Calu3 (cell line): ENCODE results near the gene EVA1C. TPM values are rescaled to one million over a fixed set of nuclear protein-coding genes. Genes with fewer than 3 reads are reported as not detected.

ENCODE experiments used
- BruUV-seq: library from RNA; stranded (reverse); fragments of 400-500 nt; replicated peaks from 2 replicates; lab custom pipeline; 2021; lab: Mats Ljungman, UMichigan
- CTCF ChIA-PET: fragments of 300-600 bp; sonication (Branson Sonifier 250); formaldehyde crosslinking; loops from one replicate; lab custom pipeline; 2022; ENCODE audit warnings: antibody characterized with exemption; lab: Charles Lee
- DNase-seq: peaks from one replicate; pipeline ENCODE4 v3.0.0; 2022
- H3K27ac Mint-ChIP-seq: one replicate; pipeline ENCODE4 v1.8.0; 2022; ENCODE audit warnings: mixed read lengths; ENCODE audit not compliant: unreplicated experiment
- H3K27me3 Mint-ChIP-seq: one replicate; pipeline ENCODE4 v1.8.0; 2022; ENCODE audit warnings: mixed read lengths; ENCODE audit not compliant: unreplicated experiment
- H3K36me3 Mint-ChIP-seq: one replicate; pipeline ENCODE4 v1.8.0; 2022; ENCODE audit warnings: mild to moderate bottlenecking, moderate library complexity, mixed read lengths; ENCODE audit not compliant: insufficient read depth, unreplicated experiment
- H3K4me1 Mint-ChIP-seq: one replicate; pipeline ENCODE4 v1.8.0; 2022; ENCODE audit warnings: mild to moderate bottlenecking, low read depth, mixed read lengths; ENCODE audit not compliant: unreplicated experiment
- H3K4me3 Mint-ChIP-seq: one replicate; pipeline ENCODE4 v1.8.0; 2022; ENCODE audit warnings: mild to moderate bottlenecking, low read depth, moderate library complexity, mixed read lengths; ENCODE audit not compliant: unreplicated experiment
- H3K9me3 Mint-ChIP-seq: one replicate; pipeline ENCODE4 v1.8.0; 2022; ENCODE audit warnings: low read depth, mixed read lengths; ENCODE audit not compliant: unreplicated experiment
- CTCF ChIP-seq: fragments of 200-600 bp; IDR thresholded peaks from one replicate; pipeline ENCODE4 v1.8.0; 2022; ENCODE audit warnings: antibody characterized with exemption; ENCODE audit not compliant: unreplicated experiment
- intact Hi-C: fragments of 100-400 bp; cut with micrococcal nuclease; formaldehyde crosslinking; loops from one replicate; pipeline ENCODE4 v1.10.0; 2022; ENCODE audit not compliant: unreplicated experiment
- total RNA-seq: library from RNA; stranded (reverse); gene quantifications from 2 replicates; pipeline ENCODE4 v1.2.3, GENCODE V29; 2022

EVA1C gene
- total RNA-seq, 1 experiment from 2014 or later = 1.4 TPM

GRCh38 chr21:32474179-32475059 lies 61.9 kb downstream of the EVA1C start:
- Mint-ChIP-seq H3K4me1 (peaks cover 8% of the 10 kb centered on the region), H3K27ac (no peak overlapping the region), H3K4me3 (no peak overlapping the region), H3K9me3 (no peaks in the 10 kb centered on the region), H3K36me3 (peaks cover 5% of the 10 kb centered on the region), H3K27me3 (no peaks in the 10 kb centered on the region)
- no peak for DNase-seq
- BruUV-seq = no TSS peak
- intact Hi-C loops = no loop called here
- no peak for TF ChIP-seq CTCF
- CTCF ChIA-PET = no interaction called here

GRCh38 chr21:32475162-32475812 lies 62.8 kb downstream of the EVA1C start:
- CTCF ChIA-PET = interaction anchor here (0.6 to 1.0 kb wide), 3 partner anchors 11 to 94 kb away, joined by 3 to 7 read pairs (median 4); no protein-coding TSS in a partner anchor
- TF ChIP-seq CTCF = no peak
- no peak for DNase-seq
- Mint-ChIP-seq H3K36me3 (peaks cover 5% of the 10 kb centered on the region), H3K9me3 (no peaks in the 10 kb centered on the region), H3K27me3 (no peaks in the 10 kb centered on the region), H3K4me1 (peaks cover 8% of the 10 kb centered on the region), H3K27ac (no peak overlapping the region), H3K4me3 (no peak overlapping the region)
- no TSS peak for BruUV-seq
- intact Hi-C loops = no loop called here

GRCh38 chr21:32476661-32477423 lies 64.3 kb downstream of the EVA1C start:
- intact Hi-C loops = loop anchor here (2.0 kb wide), 1 partner anchor 44 kb away; no protein-coding TSS in a partner anchor
- peaks cover 5% of the 10 kb centered on the region for H3K36me3 Mint-ChIP-seq
- H3K4me1 Mint-ChIP-seq = peaks cover 8% of the 10 kb centered on the region
- TF ChIP-seq CTCF = no peak
- CTCF ChIA-PET = no interaction called here
- H3K27ac Mint-ChIP-seq = no peak overlapping the region
- no peaks in the 10 kb centered on the region for H3K9me3 Mint-ChIP-seq
- no peaks in the 10 kb centered on the region for H3K27me3 Mint-ChIP-seq
- no peak for DNase-seq
- no peak overlapping the region for H3K4me3 Mint-ChIP-seq
- no TSS peak for BruUV-seq

GRCh38 chr21:32477424-32477745 lies 64.9 kb downstream of the EVA1C start:
- H3K27ac Mint-ChIP-seq = no peak overlapping the region
- no peak for TF ChIP-seq CTCF
- H3K4me3 Mint-ChIP-seq = no peak overlapping the region
- H3K9me3 Mint-ChIP-seq = no peaks in the 10 kb centered on the region
- peaks cover 5% of the 10 kb centered on the region for H3K36me3 Mint-ChIP-seq
- CTCF ChIA-PET = no interaction called here
- no peaks in the 10 kb centered on the region for H3K27me3 Mint-ChIP-seq
- peaks cover 8% of the 10 kb centered on the region for H3K4me1 Mint-ChIP-seq
- BruUV-seq = no TSS peak
- DNase-seq = no peak
- intact Hi-C loops = loop anchor here (2.0 kb wide), 1 partner anchor 45 kb away; no protein-coding TSS in a partner anchor
